ENCODE results near the gene GOLGA8J. TPM values are rescaled to one million over a fixed set of nuclear protein-coding genes. Genes with fewer than 3 reads are reported as not detected.
"Not testable (repeated sequence)": the region's sequence is repeated elsewhere in the genome, so short reads cannot be mapped to it uniquely, and the experiment has no call there.

The GOLGA8J gene
- polyA plus RNA-seq, 3 donors = 0.08 TPM; not detected in 2

- H3K4me3 Mint-ChIP-seq = no peak overlapping the region
- Histone ChIP-seq H3K36me3 (replicated peaks in 1 of 2; ENCODE audit: control insufficient read depth in 1 of 2, insufficient read depth in 2 of 2, low read length in 2 of 2) (no peaks in the 10 kb centered on the region), H3K4me1 (ENCODE audit: control insufficient read depth in 1 of 2, insufficient read depth in 2 of 2, low read length in 2 of 2) (no peaks in the 10 kb centered on the region), H3K9me3 (replicated peaks in 1 of 2; ENCODE audit: control insufficient read depth in 1 of 2, insufficient read depth in 1 of 2, low read length in 2 of 2) (no peaks in the 10 kb centered on the region), H3K79me2 (ENCODE audit: insufficient read depth, low read length) (no peaks in the 10 kb centered on the region), H4K20me1 (ENCODE audit: insufficient read depth, low read length) (no peaks in the 10 kb centered on the region), H3K4me2 (replicated peaks; ENCODE audit: extremely low read depth, low read length, poor library complexity, severe bottlenecking) (no peak overlapping the region), H3K4me3 (replicated peaks in 1 of 3; ENCODE audit: low read depth in 2 of 3, low read length in 3 of 3) (no peak overlapping the region), H3K9ac (ENCODE audit: insufficient read depth, low read length, poor library complexity, severe bottlenecking) (no peak overlapping the region), H2AFZ (ENCODE audit: insufficient read depth, low read depth, low read length, poor library complexity, severe bottlenecking) (no peak overlapping the region), H3K27me3 (ENCODE audit: control insufficient read depth in 2 of 2, insufficient read depth in 2 of 2, low read length in 2 of 2) (no peaks in the 10 kb centered on the region), H3K27ac (ENCODE audit: low read depth in 1 of 2, low read length in 2 of 2) (no peak overlapping the region)
- no peaks in the 10 kb centered on the region for H3K4me1 Mint-ChIP-seq
- intact Hi-C loops (cut with micrococcal nuclease) = no loop called here
- no peaks in the 10 kb centered on the region for H3K36me3 Mint-ChIP-seq
- H3K27me3 Mint-ChIP-seq (ENCODE audit: low read depth in 3 of 3) = peaks cover 2 to 19% (median 12%) of the 10 kb centered on the region in 3 donors
- TF ChIP-seq CTCF (IDR thresholded peaks at IDR 0.05) = no peak
- WGBS (ENCODE audit: insufficient coverage) = 94% methylated on average over 5 of the region's 7 CpGs
- H3K27ac Mint-ChIP-seq = no peak overlapping the region
- DNase-seq = no peak
- H3K9me3 Mint-ChIP-seq = peaks cover 0 to 4% (median 0%) of the 10 kb centered on the region in 7 donors
These were observed 10.1 kb upstream of the GOLGA8J start for GRCh38 chr15:30072630-30073029.

GRCh38 chr15:30073915-30074314 is 8.8 kb upstream of the GOLGA8J start:
- Mint-ChIP-seq H3K4me3 (no peak overlapping the region), H3K4me1 (no peaks in the 10 kb centered on the region), H3K27me3 (ENCODE audit: low read depth in 3 of 3) (peaks cover 2 to 16% (median 12%) of the 10 kb centered on the region in 3 donors), H3K36me3 (no peaks in the 10 kb centered on the region), H3K9me3 (peaks cover 0 to 2% (median 0%) of the 10 kb centered on the region in 7 donors), H3K27ac (no peak overlapping the region)
- no peak overlapping the region for H2AFZ ChIP-seq (ENCODE audit: insufficient read depth, low read depth, low read length, poor library complexity, severe bottlenecking)
- intact Hi-C loops (cut with micrococcal nuclease) = no loop called here
- no peak for DNase-seq
- no peaks in the 10 kb centered on the region for H3K9me3 ChIP-seq (replicated peaks in 1 of 2; ENCODE audit: control insufficient read depth in 1 of 2, insufficient read depth in 1 of 2, low read length in 2 of 2)
- no peaks in the 10 kb centered on the region for H3K4me1 ChIP-seq (ENCODE audit: control insufficient read depth in 1 of 2, insufficient read depth in 2 of 2, low read length in 2 of 2)
- H3K79me2 ChIP-seq (ENCODE audit: insufficient read depth, low read length) = no peaks in the 10 kb centered on the region
- H4K20me1 ChIP-seq (ENCODE audit: insufficient read depth, low read length) = no peaks in the 10 kb centered on the region
- no peak overlapping the region for H3K4me2 ChIP-seq (replicated peaks; ENCODE audit: extremely low read depth, low read length, poor library complexity, severe bottlenecking)
- H3K9ac ChIP-seq (ENCODE audit: insufficient read depth, low read length, poor library complexity, severe bottlenecking) = no peak overlapping the region
- H3K36me3 ChIP-seq (replicated peaks in 1 of 2; ENCODE audit: control insufficient read depth in 1 of 2, insufficient read depth in 2 of 2, low read length in 2 of 2) = no peaks in the 10 kb centered on the region
- no peaks in the 10 kb centered on the region for H3K27me3 ChIP-seq (ENCODE audit: control insufficient read depth in 2 of 2, insufficient read depth in 2 of 2, low read length in 2 of 2)
- no peak for TF ChIP-seq CTCF (IDR thresholded peaks at IDR 0.05)
- no peak overlapping the region for H3K4me3 ChIP-seq (replicated peaks in 1 of 3; ENCODE audit: low read depth in 2 of 3, low read length in 3 of 3)
- no peak overlapping the region for H3K27ac ChIP-seq (ENCODE audit: low read depth in 1 of 2, low read length in 2 of 2)
- WGBS (ENCODE audit: insufficient coverage) = 100% methylated on average over 1 of the region's 4 CpGs

- intact Hi-C loops (cut with micrococcal nuclease); H3K27ac ChIP-seq (ENCODE audit: low read depth in 1 of 2, low read length in 2 of 2); H3K27me3 ChIP-seq (ENCODE audit: control insufficient read depth in 2 of 2, insufficient read depth in 2 of 2, low read length in 2 of 2); H3K4me3 Mint-ChIP-seq; H3K4me1 Mint-ChIP-seq; H3K79me2 ChIP-seq (ENCODE audit: insufficient read depth, low read length); H3K4me3 ChIP-seq (replicated peaks in 1 of 3; ENCODE audit: low read depth in 2 of 3, low read length in 3 of 3); H3K27ac Mint-ChIP-seq; H4K20me1 ChIP-seq (ENCODE audit: insufficient read depth, low read length); H3K9ac ChIP-seq (ENCODE audit: insufficient read depth, low read length, poor library complexity, severe bottlenecking); H3K36me3 ChIP-seq (replicated peaks in 1 of 2; ENCODE audit: control insufficient read depth in 1 of 2, insufficient read depth in 2 of 2, low read length in 2 of 2); H2AFZ ChIP-seq (ENCODE audit: insufficient read depth, low read depth, low read length, poor library complexity, severe bottlenecking); H3K36me3 Mint-ChIP-seq; H3K9me3 ChIP-seq (replicated peaks in 1 of 2; ENCODE audit: control insufficient read depth in 1 of 2, insufficient read depth in 1 of 2, low read length in 2 of 2); H3K4me1 ChIP-seq (ENCODE audit: control insufficient read depth in 1 of 2, insufficient read depth in 2 of 2, low read length in 2 of 2); H3K4me2 ChIP-seq (replicated peaks; ENCODE audit: extremely low read depth, low read length, poor library complexity, severe bottlenecking); DNase-seq; H3K9me3 Mint-ChIP-seq: not testable (repeated sequence)
- peaks cover 5 to 12% (median 8%) of the 10 kb centered on the region in 3 donors for H3K27me3 Mint-ChIP-seq (ENCODE audit: low read depth in 3 of 3)
- no CpG with 5 or more reads among the region's 5 CpGs for WGBS (ENCODE audit: insufficient coverage)
These were observed 1.9 kb upstream of the GOLGA8J start for GRCh38 chr15:30080816-30081215.

Measured in CD14-positive monocyte (primary cell).